Keratinocyte (primary cell): ENCODE data around the gene CNTNAP5. TPM values are rescaled to one million over a fixed set of nuclear protein-coding genes. Genes with fewer than 3 reads are reported as not detected.

Experiments used
- DNase-seq: peaks from one replicate; pipeline ENCODE4 v3.0.0-alpha.2; 2011; ENCODE audit warnings: low read depth, missing footprints, low spot score
- FAIRE-seq: peaks from 2 replicates; lab custom pipeline; 2011; peaks lifted over from hg19 to GRCh38; lab: Jason Lieb, UNC
- H2AFZ ChIP-seq: 2 replicates; pipeline ENCODE4 v1.6.0; 2012; ENCODE audit warnings: low read length, control low read depth, inconsistent platforms; ENCODE audit not compliant: control insufficient read depth
- H3K27ac ChIP-seq: 2 replicates; pipeline ENCODE4 v1.5.1; 2011; ENCODE audit warnings: low read length; ENCODE audit not compliant: control insufficient read depth, insufficient read depth
- H3K27me3 ChIP-seq: 3 replicates; pipeline ENCODE4 v1.6.0; 2011; ENCODE audit warnings: low read length; ENCODE audit not compliant: control insufficient read depth, insufficient read depth; ENCODE audit errors: extremely low read depth
- H3K36me3 ChIP-seq, 2 experiments: 2 replicates in 1 of 2; 3 replicates in 1 of 2; pipeline ENCODE4 v1.5.1; 2011; ENCODE audit warnings: low read length in 2 of 2, mild to moderate bottlenecking in 1 of 2; ENCODE audit not compliant: control insufficient read depth in 2 of 2, insufficient read depth in 2 of 2; ENCODE audit errors: extremely low read depth in 1 of 2
- H3K4me1 ChIP-seq: 3 replicates; pipeline ENCODE4 v1.5.1; 2011; ENCODE audit warnings: low read length; ENCODE audit not compliant: control insufficient read depth, insufficient read depth; ENCODE audit errors: extremely low read depth
- H3K4me2 ChIP-seq: 3 replicates; pipeline ENCODE4 v1.6.0; 2011; ENCODE audit warnings: low read depth, low read length; ENCODE audit not compliant: control insufficient read depth, insufficient read depth; ENCODE audit errors: extremely low read depth
- H3K4me3 ChIP-seq, 3 experiments: fragments of 200-600 bp in 1 of 3; sonication (generic) in 1 of 3; 2 replicates in 2 of 3; 3 replicates in 1 of 3; pipeline ENCODE4 v1.5.1; 2011 to 2016; ENCODE audit warnings: low read length in 3 of 3, mild to moderate bottlenecking in 3 of 3, control low read depth in 2 of 3, inconsistent platforms in 1 of 3, low read depth in 1 of 3, mixed read lengths in 1 of 3, mixed run types in 1 of 3, moderate library complexity in 1 of 3; ENCODE audit not compliant: control insufficient read depth in 2 of 3, insufficient read depth in 2 of 3; ENCODE audit errors: extremely low read depth in 1 of 3
- H3K79me2 ChIP-seq: 2 replicates; pipeline ENCODE4 v1.6.0; 2012; ENCODE audit warnings: low read length; ENCODE audit not compliant: control insufficient read depth, insufficient read depth
- H3K9ac ChIP-seq: 3 replicates; pipeline ENCODE4 v1.6.0; 2011; ENCODE audit warnings: low read length; ENCODE audit not compliant: control insufficient read depth, insufficient read depth; ENCODE audit errors: extremely low read depth
- H3K9me1 ChIP-seq: 3 replicates; pipeline ENCODE4 v1.6.0; 2011; ENCODE audit warnings: low read length; ENCODE audit not compliant: control insufficient read depth, insufficient read depth; ENCODE audit errors: extremely low read depth
- H3K9me3 ChIP-seq: 2 replicates; pipeline ENCODE4 v1.5.1; 2012; ENCODE audit warnings: low read depth, low read length; ENCODE audit not compliant: control insufficient read depth
- H4K20me1 ChIP-seq: 3 replicates; pipeline ENCODE4 v1.6.0; 2011; ENCODE audit warnings: low read length; ENCODE audit not compliant: control insufficient read depth, insufficient read depth; ENCODE audit errors: extremely low read depth
- EZH2 ChIP-seq: IDR thresholded peaks from one replicate; pipeline ENCODE4 v1.6.1; 2012; ENCODE audit warnings: inconsistent platforms, mild to moderate bottlenecking, low read length, moderate library complexity
- dilution Hi-C: fragments of 300-500 bp; cut with MboI; formaldehyde crosslinking; loops from one replicate; pipeline ENCODE4 v1.7.0; 2020; ENCODE audit warnings: low sequenced_read_pairs; ENCODE audit not compliant: extremely low pct_ligation_motif_present
- polyA plus RNA-seq, 5 experiments: library from polyadenylated mRNA; depleted of rRNA in 3 of 5; stranded (reverse) in 3 of 5; stranded (forward) in 1 of 5; unstranded in 1 of 5; fragments of >200 nt; gene quantifications; 1 replicate in 1 of 5; 2 replicates in 3 of 5; 3 replicates in 1 of 5; pipeline versions ENCODE4 v1.2.1 to v1.2.3, GENCODE V29; 2011 to 2012; ENCODE audit warnings: missing spikeins in 2 of 5, low read depth in 1 of 5, low replicate concordance in 1 of 5
- TF ChIP-seq, protein P1 (sequence below), 3 experiments: IDR thresholded peaks in 1 of 3; conservative IDR thresholded peaks in 1 of 3; optimal IDR thresholded peaks in 1 of 3; 2 replicates in 2 of 3; 3 replicates in 1 of 3; pipeline versions ENCODE3 to v1.5.1; 2011; ENCODE audit warnings: low read length in 3 of 3, mild to moderate bottlenecking in 3 of 3, moderate library complexity in 2 of 3, control low read depth in 1 of 3, inconsistent platforms in 1 of 3; ENCODE audit not compliant: insufficient read depth in 2 of 3; ENCODE audit errors: extremely low read depth in 1 of 3

CNTNAP5 gene
- polyA plus RNA-seq, 1 donor (not counting 4 experiments of a cell fraction or from before 2014, with no cell fraction given) = not detected

DNA sequence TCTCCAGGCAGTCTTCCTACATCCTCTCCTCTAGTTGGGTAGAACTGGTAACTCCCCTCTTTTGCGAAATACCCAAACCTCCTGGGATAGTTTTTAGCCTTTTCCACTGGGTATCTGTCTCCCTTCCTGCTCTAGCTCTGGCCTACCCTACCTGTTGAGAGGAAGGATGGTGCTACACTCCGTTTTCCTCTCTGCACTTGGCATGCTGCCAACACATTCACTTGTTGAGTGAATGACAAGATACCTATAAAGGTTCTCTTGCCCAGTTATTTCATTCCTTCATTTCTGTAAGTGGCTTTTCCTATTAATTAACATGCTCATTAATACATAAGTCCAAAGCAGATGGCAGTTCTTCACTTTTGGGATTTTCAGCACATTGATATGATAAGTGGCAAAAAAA is 293.8 kb downstream of the CNTNAP5 start:
- DNase-seq = no peak
- Histone ChIP-seq H3K36me3 (no peaks in the 10 kb centered on the region), H3K9ac (no peak overlapping the region), H4K20me1 (no peaks in the 10 kb centered on the region), H2AFZ (no peak overlapping the region), H3K4me3 (no peak overlapping the region), H3K79me2 (no peaks in the 10 kb centered on the region), H3K9me3 (peaks cover 3% of the 10 kb centered on the region), H3K4me1 (no peaks in the 10 kb centered on the region), H3K4me2 (no peak overlapping the region), H3K9me1 (no peaks in the 10 kb centered on the region), H3K27ac (no peak overlapping the region), H3K27me3 (no peaks in the 10 kb centered on the region)
- dilution Hi-C loops = no loop called here
- TF ChIP-seq EZH2 = no peak
- TF ChIP-seq, protein P1, sequence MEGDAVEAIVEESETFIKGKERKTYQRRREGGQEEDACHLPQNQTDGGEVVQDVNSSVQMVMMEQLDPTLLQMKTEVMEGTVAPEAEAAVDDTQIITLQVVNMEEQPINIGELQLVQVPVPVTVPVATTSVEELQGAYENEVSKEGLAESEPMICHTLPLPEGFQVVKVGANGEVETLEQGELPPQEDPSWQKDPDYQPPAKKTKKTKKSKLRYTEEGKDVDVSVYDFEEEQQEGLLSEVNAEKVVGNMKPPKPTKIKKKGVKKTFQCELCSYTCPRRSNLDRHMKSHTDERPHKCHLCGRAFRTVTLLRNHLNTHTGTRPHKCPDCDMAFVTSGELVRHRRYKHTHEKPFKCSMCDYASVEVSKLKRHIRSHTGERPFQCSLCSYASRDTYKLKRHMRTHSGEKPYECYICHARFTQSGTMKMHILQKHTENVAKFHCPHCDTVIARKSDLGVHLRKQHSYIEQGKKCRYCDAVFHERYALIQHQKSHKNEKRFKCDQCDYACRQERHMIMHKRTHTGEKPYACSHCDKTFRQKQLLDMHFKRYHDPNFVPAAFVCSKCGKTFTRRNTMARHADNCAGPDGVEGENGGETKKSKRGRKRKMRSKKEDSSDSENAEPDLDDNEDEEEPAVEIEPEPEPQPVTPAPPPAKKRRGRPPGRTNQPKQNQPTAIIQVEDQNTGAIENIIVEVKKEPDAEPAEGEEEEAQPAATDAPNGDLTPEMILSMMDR (optimal IDR thresholded peaks at IDR 0.05 in 1 of 3, IDR thresholded peaks at IDR 0.05 in 1 of 3, conservative IDR thresholded peaks at IDR 0.05 in 1 of 3; ENCODE audit: extremely low read depth in 1 of 3, insufficient read depth in 2 of 3, low read length in 3 of 3) = no peak
- no peak for FAIRE-seq

DNA sequence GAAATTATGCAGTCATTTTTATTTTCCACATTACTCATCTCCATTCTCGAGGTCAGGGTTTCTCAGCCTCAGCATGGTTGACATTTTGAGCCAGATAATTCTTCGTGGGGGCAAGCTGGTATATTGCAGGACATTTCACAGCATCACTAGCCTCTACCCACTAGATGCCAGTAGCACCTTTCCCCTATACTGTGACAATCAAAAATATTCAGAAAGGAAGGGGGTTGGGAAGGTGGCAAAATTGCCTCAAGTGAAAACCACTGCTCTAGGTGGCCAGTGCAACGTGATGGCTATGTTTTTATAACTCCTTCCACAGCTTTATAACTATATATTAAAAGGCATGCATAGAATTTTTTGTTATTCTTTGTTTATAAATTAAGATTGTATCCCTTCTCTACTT is 294.5 kb downstream of the CNTNAP5 start:
- no peak overlapping the region for H3K27ac ChIP-seq
- no peaks in the 10 kb centered on the region for H3K27me3 ChIP-seq
- H3K9me1 ChIP-seq = no peaks in the 10 kb centered on the region
- H3K36me3 ChIP-seq = no peaks in the 10 kb centered on the region
- no peaks in the 10 kb centered on the region for H3K79me2 ChIP-seq
- TF ChIP-seq, protein P1 (optimal IDR thresholded peaks at IDR 0.05 in 1 of 3, IDR thresholded peaks at IDR 0.05 in 1 of 3, conservative IDR thresholded peaks at IDR 0.05 in 1 of 3; ENCODE audit: extremely low read depth in 1 of 3, insufficient read depth in 2 of 3, low read length in 3 of 3) = no peak
- no peak for TF ChIP-seq EZH2
- no peaks in the 10 kb centered on the region for H4K20me1 ChIP-seq
- dilution Hi-C loops = no loop called here
- no peak overlapping the region for H3K9ac ChIP-seq
- no peaks in the 10 kb centered on the region for H3K4me1 ChIP-seq
- DNase-seq (no peak), FAIRE-seq (no peak)
- H3K4me2 ChIP-seq = no peak overlapping the region
- no peak overlapping the region for H3K4me3 ChIP-seq
- peaks cover 3% of the 10 kb centered on the region for H3K9me3 ChIP-seq
- H2AFZ ChIP-seq = no peak overlapping the region
